ENCODE results near the gene SOWAHC.

GRCh38 chr2:109647636-109648035 is 33.5 kb downstream of the SOWAHC start:
- TF ChIP-seq POLR2A (IDR thresholded peaks at IDR 0.05), result no peak
- TF ChIP-seq CTCF (IDR thresholded peaks at IDR 0.05), result no peak
